ENCODE data around the gene FGD3.

Gene FGD3

DNA sequence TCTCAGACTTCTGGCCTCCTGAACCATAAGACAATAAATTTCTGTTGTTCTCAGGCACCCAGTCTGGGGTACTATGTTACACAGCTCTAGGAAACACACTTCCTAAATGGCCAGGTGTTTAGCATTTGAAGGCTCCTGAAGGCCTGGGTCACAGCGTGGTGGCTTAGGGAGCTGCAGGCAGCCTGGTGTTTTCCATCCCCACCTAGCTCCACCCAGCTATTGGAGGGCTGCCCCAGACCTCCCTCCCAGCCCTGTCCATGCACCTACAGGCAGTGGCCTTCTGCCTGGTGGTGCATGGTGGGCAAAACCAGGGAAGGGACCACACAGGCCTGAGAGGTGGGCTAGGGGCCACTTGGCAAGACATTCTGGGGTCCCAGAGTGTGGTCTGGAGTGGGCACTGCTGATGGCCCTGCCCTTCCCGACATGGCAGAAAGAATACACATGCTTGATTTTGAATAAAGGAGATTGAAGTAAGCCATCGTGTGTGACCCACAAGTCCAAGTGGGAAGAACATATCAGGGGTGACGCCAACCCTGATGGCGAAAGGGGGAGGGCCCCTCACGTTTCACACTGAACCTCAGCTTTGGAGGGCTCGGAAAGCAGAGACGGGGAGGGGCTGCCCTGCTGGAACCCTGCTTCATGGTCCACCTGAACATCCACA, 109.8 kb downstream of the FGD3 start:
- no peak for DNase-seq

DNA sequence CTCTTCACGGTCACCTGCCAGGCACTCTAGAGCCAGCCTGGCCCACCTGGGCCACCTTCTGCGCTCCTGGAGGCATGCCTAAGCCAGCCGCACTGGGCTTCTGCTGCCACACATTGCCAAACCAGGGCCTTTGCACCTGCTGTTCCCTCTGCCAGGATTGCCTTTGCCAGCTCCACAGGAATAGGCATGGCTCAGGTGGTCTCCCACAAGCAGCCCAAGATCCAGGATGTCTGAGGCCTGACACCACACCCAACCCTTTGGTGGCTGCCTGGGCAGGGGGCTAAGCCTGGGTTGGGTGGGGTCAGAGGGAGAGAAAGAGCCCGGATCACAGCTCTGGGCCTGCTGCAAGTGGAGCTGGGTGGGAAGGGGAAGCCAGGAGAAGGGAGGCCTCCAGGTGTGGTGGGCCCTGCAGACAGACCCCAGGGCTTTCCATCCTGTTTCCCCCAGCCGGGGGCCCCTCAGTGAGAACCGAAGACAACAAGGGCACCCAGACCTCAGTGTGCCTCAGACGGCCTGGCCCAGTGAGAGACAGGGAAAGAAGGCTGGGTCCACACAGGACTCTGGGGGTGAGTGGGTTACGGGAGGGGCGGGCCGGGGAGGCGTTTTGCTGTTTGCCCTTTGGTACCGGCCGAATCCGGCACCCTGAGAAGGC, 110.5 kb downstream of the FGD3 start:
- no peak for DNase-seq

GRCh38 chr9:93058355-93059010, 111.2 kb downstream of the FGD3 start, which contains the start of gene SUSD3:
Gene SUSD3 (plus strand): TSS chr9:93058701. CDS start chr9:93058743, 42 bp downstream.
- DNase-seq, result peak in 3 of 4 experiments; percentile 28 to 71 (median 46)

DNA sequence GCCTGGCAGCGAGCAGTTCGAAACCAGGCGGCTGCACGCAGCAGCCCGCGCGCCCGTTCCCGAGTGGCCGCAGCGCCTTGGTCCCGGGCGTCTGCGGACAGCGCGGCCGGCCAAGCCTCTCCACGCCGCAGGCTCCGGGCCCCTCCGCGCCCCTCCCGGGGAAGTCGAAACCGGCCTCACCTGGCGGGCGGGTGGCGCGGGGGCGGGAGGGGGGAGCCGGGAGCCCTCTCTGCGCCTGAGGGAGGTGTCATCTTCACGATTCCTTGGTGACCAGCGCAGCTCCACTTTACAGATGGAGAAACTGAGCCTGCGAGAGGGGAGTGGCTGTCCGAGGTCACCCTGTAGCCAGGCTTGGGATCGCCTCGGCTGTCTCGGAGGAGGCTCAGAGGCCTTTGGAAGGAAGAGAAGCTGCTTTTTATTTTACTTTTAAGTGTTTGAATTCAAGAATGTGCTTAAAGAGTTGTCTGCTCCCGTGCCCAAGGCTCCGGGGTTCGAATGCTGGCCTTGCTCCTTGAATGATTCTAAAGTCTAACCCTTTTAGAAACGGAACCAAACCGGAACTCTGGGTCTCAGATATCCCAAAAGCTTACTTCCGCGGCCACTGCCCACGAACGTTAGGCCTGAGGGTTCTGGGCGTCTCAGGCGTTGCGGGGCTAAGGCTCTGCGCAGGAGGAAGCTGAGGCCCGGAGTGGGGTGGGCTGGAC, 111.8 kb downstream of the FGD3 start:
- peak in 1 of 4 experiments; percentile 23 for DNase-seq

DNA sequence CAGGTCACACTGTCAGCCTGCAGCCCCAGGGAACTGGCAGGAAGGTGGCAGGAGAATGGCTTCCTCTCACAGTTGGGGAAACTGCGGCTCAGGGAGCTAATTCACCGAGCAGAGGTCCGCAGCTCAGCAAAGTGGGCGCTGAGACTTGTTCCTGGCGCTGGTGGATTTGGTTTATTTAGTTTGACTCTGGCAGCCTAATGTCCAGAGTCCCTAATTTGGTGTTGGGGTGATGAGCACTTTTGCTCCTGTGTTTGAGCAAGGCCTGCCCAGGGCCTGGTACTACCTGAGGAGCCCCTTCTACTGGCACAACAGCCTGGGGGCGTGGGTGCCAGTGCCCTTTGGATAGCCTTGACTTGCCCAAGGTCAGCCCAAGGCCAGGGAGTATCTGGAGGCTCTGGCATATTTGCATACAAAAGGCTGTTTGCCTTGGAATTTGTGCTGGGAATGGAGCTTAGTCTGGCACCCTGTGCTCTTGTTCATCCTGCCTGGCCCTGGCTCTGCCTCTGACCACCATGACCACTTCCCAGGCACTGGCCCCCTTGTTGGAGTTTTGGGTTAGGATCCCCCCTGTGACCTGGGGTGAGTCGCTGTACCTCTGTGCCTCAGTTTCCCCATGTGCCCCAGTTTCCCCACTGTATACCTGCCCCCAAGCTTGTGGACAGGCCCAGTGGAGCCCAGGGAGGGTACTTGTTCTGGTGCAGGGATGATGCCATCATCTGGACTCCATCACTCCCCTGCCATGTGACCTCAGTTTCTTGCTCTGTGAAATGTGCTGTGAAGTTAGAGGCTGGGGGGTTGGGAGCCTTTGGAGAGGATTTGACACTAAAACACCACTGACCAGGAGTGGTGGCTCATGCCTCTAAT, 112.6 kb downstream of the FGD3 start:
- DNase-seq, result no peak

DNA sequence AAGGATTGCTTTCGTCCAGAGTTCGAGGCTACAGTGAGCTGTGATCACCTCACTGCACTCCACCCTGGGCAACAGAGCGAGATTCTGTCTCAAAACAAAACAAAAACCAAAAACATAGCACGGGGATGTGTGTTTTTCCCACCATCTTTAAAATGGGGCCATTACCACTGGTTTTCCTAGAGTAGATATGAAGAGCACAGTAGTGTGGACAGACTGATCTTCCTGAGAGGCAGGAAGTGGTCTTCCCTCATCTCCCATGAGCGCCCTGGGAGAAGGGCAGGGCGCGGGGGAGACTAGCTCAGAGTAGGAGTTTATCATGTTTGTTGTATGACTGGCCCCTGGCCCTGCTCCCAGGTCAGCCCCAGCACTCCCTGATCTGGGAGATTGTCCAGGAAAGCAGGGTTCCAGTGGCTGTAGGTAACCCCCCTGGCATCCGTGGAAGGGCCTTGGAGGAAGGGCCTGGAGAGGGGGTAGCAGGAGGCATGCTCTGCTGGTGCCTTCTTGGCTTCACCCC, 113.5 kb downstream of the FGD3 start:
- no peak for DNase-seq

GRCh38 chr9:93061260-93061751, 114.0 kb downstream of the FGD3 start:
- no peak for DNase-seq

DNA sequence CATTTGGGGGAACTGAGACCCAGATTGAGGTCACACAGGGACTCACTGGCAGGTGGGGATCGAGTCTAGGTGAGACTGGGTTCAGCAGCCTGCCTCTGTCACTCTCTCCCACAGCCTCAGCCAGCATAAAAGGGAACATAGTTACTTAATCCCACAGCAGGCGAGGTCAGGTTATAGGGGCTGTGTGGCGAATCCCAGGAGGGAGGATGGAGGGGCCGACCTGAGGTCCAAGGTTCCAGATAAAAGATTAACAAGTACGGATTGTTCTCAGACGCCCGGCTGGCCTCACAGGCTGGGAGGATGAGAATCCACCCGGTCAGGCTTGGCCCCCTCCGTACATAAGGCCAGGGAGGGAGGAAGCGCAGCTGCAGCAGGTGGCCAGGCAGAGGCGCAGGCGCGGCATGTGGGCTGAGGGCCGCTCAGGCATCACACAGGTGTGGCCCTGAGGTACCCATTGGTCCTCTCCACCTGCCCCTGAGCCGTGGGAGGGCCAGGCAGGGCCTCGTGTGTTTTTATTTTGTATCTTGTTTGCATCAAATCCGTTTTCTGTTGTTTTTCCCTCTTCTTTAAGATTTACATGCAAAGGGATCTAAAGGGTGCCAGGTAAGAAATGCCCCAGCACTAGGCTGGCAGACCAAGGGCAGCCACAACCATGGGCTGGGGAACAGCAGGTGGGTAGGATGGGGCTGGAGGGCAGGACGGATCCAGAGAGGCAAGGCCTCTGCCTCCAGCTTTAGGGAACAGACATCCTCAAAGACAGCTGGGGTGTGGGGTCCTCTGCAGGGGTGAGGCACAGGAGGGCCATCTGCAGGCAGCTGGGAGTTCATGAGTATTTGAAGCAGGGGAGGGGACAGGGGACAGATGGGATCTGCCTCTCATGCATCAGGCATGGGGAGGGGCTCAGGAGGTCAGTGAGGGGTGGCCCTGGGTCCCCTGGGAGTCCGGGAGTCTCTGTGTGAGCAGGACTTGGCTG, 114.8 kb downstream of the FGD3 start:
- no peak for DNase-seq

DNA sequence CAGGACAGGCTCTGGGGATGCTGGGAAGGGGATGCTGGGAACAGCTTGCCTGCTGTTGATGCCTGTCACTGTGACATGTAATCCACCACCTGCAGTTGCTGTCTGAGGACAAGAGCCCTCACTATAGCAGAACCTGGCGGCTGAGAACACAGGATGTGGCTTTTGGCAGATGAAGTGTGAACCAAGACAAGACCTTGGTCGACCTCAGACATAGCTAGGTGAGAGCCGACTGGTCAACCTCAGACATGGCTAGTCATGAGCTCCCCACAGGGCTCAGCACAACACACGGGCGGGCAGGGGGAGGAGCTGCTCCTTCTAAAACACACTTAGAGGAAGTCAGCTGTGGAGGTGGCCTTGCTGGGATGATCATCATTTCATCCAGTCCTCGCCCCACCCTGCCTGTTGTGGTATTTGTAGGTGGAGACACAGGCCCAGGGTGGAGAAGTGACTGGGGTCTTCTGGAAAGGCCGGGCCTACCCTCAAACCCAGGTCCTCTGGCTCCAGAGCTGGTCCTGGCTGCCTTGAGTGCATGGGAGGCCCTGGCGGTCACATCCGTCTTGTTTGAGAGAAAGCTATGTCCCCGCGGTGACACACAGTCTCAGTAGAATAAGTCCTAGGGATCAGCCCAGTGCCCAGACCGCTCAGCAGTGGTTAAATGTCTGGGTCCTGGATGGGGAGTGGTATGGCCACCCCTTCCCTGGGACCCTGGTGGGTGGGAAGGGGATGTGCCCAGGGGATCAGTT, 117.2 kb downstream of the FGD3 start:
- peak; percentile 42 to 79 (median 68) for DNase-seq

GRCh38 chr9:93065135-93065720, 117.9 kb downstream of the FGD3 start:
- no peak for DNase-seq

DNA sequence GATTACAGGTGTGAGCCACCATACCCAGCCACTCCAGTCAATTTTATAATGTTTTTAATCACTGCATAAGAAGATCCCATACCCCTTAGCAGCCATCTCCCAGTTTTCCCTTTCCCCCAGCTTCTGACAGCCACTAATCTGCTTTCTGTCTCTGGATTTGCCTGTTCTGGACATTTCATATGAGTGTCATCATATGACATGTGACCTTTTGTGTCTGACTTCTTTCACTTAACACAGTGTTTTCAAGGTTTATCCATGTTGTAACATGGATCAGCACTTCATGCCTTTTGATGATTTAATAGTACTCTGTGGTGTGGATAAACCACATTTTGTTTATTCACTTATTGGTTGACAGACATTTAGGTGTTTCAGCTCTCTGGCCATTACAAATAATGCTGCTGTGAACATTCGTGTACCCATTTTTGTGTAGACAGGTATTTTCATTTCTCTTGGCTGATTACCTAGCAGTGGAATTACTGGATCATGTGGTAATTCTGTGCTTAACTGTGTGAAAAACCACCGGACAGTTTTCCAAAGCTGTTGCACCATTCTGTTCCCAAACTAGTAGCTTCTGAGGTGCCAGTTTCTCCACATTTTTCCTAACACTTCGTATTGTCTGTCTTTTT, 119.8 kb downstream of the FGD3 start:
- no peak for DNase-seq

DNA sequence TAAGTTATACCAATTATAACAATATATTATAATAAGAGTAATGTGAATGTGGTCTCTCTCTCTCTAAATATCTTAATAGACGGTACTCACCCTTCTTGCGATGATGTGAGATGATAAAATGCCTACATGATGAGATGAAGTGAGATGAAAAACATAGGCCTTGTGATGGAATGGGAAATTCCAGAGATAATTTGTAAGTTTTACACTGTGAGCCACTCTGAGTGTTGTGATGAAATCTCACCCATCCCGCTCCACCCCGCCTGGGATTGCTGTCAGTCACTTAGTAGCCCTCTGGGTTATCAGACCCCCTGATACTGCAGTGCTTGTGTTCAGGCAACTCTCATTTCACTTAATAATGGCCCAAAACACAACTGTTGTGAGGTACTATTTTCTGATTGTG, 121.6 kb downstream of the FGD3 start:
- DNase-seq, result no peak

GRCh38 chr9:93071464-93071863, 124.1 kb downstream of the FGD3 start:
- DNase-seq, result no peak

DNA sequence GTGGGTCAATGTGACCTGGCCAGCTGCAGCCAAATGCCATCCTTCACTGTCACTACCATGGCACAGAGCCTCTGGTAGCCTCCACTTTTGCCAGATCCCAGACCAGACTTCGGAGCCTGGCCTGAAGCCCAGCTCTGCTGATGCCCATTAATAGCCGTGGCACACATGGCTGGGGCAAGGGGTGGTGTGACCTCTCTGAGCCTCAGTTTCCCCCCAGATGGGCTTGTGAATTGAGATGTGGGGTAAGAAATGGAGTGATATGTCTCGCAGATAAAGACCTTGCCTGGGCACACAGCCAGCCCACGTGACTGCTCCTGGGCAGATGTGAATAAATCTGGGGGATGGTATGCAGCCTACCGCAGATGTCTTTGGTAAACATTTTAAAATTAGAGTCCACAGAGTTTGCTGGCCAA, 125.1 kb downstream of the FGD3 start:
- peak in 1 of 4 experiments; percentile 70 for DNase-seq

DNA sequence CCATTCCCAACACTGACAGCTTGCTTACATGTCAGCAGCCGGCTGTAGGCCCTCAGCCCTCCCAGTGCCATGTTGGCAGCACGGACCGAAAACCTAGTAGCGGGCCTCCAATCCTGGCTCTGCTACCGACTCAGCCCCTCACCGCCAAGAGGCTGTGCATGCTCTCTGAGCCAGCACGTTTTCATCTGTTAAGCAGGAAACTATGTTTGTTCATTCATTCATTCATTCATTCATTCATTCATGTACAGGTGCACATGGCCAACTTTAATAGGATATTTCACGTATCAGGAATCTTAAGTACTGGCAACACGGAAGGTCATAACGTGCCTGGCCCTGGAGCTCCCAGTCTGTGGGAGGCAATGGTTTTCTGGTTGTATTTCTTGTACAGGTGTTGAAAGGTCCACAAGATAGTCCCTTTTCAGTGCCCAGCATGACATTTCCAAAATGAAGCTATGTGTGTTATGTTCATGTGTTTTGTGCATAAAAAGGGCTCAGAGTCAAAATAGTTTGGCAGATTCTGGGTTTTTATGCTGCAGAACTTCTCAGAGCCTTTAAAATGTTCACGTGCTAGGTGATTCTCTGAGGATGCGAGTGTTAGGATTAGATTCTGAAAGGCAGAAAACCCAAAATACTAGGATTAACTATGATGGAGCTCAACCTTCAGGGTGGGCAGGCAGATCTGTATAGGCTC, 128.9 kb downstream of the FGD3 start:
- DNase-seq, result no peak

DNA sequence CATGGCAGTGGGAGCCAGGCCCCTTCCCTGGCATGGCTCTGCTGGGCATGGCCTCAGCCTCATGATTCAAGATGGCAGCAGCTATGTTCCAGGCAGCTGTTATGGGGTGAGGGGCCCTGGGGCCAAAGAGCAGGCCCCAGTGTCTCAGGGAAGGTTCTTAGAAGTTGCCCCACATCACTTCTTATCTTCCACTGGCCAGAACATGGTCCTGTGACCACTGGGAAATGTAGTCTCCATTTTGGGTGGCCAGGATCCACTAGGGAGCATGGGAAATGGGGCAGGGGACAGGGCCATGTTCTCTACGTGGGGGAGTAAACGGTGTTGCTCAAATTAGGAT, 129.4 kb downstream of the FGD3 start:
- no peak for DNase-seq

- no peak for DNase-seq
Observed at GRCh38 chr9:93077367-93077766, 130.0 kb downstream of the FGD3 start.

DNA sequence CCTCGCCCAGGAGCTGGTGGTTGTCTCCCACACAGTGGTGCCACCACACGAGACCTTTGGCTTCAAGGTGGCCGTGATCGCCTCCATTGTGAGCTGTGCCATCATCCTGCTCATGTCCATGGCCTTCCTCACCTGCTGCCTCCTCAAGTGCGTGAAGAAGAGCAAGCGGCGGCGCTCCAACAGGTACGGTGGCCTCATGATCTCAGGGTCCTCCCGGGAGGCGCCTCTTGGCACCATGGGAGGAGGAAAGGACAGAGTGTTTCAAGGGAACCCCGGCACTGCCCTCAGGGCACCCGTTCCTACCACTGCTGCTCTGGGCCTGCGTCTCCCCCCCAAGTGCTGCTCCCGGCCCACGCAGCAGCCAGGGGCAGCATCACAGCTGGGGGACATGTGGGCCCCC, 130.5 kb downstream of the FGD3 start:
- no peak for DNase-seq

DNA sequence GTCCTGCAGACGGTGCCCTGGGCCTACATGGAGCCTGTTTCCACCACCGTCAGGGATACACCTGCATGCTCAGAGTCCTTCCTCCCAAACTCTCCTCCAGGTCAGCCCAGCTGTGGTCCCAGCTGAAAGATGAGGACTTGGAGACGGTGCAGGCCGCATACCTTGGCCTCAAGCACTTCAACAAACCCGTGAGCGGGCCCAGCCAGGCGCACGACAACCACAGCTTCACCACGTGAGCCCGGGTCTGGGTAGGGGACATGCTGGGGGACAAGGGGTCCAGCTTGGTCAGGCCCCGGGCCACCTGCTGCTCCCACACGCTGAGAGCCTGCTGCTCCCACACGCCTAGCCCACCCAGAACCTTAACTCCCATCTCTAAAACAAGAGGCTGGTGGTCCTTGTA, 132.0 kb downstream of the FGD3 start:
- DNase-seq, result no peak
